Ramos (cell line): ENCODE data around the gene EXOG.

Source experiments
- in situ Hi-C: fragments of 300-500 bp; cut with MboI; formaldehyde crosslinking; loops from one replicate; pipeline ENCODE4 v1.14.3; 2022; ENCODE audit warnings: low sequenced_read_pairs; ENCODE audit not compliant: unreplicated experiment

EXOG gene

DNA sequence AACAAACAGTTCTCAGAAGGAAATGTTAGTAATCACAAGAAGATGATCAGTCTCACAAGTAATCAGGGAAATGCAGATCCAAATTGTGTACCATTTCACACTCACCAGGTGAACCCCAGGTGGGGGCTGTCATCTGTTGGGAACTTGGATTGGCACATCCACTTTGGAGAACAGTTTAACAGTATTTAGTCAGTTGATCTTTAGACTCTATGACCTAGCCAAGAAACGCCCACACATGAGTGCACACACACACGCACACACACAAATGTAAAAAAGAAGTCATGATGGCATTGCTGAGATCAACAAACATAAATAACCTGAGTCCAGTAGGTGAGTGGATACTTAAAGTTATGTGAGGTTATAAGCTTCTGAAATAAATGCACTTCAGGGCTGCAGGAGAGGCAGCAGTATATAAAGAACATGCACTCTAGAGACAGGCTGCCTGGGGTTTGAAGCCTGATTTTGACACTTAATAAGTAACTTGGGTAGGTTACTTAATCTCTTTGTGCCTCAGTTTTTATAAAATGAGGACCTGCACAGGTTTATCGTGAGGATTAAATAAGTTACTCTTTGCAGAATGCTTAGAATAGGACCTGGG, 24.8 kb upstream of the EXOG start:
- in situ Hi-C loops = loop anchor here (10.0 kb wide), 1 partner anchor 127 kb away; the partner anchor contains the start of gene XYLB

DNA sequence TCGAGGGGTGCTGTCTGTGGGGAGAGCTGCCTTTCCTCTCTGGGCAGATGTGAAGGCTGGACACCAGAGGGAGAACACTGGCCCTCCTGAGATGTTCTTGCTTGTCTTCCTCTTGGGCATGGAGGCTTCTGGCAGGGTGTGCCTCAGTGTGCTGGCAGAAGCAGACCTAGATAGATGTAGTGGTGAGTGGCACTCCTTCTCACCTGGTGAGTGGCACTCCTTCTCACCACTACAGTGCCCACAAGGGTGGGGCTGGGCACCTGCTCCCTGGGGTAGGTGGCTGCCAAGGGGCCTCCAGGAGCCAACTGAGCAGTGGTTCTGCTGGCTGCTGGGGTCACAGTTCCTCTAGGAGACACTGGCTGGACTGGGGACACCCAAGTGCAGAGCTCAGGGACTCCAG, 23.8 kb upstream of the EXOG start:
- in situ Hi-C loops = loop anchor here (10.0 kb wide), 1 partner anchor 128 kb away; the partner anchor contains the start of gene XYLB

DNA sequence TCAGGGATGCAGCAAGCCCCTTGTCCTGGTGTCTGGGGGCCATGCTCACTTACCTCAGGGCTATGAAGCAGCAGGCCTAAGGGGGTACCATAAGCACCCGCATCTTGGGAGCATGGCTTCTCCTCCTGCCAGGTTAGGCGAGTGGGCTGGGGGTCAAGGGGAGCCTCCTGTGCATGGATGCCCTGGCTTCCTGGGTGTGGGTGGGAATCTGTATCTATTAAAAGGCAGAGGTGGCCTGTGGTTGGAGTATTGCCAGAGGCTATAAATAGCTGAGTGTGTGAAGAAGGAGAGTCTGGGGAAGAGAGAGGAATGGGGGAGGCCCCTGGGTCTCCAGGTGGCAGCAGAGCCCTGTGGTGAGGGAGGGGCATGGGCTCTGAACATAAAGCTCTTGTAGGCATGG, 22.9 kb upstream of the EXOG start:
- in situ Hi-C loops = loop anchor here (10.0 kb wide), 1 partner anchor 128 kb away; the partner anchor contains the start of gene XYLB

DNA sequence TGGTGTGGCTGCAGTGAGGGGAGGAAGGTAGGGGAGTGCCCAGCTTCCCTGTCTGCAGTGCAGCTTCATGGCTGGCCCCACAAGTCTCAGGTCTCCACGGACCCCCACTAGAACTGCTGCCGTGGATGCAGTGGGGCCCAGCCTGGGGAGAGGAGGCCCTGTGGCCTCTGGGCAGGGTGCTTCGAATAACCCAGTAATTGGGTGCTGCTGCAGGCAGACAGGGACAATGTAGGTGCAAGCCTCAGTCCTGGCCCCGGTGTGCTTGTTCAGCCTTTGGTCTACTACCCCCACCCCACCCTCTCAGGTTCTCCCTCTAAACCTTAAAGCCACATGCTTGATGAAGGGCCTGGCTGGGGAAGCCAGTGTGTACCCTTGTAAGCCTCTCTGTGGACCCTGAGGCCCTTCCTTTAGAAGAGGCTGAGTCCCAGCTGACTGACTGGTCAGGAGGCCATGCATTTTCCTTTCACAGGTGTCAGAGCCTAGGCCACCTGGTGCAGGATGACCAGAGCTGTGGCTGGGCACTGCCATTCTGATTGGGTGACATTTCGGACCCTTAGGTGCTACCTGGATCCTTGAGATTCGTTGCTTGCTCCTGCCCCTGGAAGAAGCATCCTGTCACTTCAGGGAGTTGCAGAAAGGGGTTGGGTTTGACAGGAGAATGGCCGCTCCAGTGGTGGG, 21.1 kb upstream of the EXOG start:
- in situ Hi-C loops = loop anchor here (10.0 kb wide), 1 partner anchor 130 kb away; the partner anchor contains the start of gene XYLB

DNA sequence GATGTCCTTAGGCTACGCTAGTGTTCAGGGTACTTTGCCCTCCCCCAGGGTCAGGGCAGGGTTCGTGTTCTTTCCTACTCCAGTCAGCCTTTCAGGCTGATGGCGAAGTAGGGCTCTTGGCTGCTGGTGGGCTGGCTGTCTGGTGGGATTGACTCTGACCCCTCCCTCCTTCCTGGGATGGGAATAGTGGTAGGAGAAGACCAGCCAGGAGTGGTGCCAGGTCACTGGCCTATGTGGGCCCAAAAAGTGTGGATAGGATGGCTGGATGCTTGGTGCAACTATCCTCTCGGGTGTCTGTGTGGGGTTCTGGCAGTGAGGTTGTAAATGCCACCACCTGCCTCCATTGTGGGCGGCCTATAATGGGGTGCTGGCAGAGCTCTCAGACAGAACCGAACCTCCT, 20.4 kb upstream of the EXOG start:
- in situ Hi-C loops = loop anchor here (10.0 kb wide), 1 partner anchor 131 kb away; the partner anchor contains the start of gene XYLB

DNA sequence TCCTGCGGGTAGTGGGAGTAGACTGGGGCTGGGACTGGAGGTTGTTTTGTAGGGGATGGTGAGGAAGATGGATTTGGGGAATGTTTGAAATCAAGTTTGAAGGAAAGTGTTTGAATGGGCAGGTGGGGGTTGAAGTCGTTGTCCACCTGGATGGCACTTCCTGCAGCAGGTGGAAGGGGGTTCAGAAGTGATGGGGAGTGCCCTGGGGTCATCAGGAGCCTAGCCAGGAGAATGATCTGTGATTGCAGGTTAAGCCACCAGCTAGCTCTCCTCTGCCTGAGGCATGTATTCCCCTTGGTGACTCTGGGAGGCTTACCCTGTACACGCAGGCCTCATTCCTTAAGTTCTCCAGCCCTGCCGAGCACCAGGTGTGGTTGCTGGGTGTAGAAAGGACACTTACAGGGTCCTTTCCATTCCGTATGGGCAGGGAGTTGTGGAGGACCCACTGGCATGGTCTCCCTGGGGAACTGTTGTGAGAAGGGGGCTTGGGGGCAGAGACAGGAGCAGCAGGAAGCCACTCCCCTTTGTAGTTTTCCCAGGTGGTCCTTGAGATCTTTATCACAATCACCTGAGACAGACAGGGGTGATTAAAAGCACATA, 19.9 kb upstream of the EXOG start:
- in situ Hi-C loops = loop anchor here (10.0 kb wide), 1 partner anchor 131 kb away; the partner anchor contains the start of gene XYLB

DNA sequence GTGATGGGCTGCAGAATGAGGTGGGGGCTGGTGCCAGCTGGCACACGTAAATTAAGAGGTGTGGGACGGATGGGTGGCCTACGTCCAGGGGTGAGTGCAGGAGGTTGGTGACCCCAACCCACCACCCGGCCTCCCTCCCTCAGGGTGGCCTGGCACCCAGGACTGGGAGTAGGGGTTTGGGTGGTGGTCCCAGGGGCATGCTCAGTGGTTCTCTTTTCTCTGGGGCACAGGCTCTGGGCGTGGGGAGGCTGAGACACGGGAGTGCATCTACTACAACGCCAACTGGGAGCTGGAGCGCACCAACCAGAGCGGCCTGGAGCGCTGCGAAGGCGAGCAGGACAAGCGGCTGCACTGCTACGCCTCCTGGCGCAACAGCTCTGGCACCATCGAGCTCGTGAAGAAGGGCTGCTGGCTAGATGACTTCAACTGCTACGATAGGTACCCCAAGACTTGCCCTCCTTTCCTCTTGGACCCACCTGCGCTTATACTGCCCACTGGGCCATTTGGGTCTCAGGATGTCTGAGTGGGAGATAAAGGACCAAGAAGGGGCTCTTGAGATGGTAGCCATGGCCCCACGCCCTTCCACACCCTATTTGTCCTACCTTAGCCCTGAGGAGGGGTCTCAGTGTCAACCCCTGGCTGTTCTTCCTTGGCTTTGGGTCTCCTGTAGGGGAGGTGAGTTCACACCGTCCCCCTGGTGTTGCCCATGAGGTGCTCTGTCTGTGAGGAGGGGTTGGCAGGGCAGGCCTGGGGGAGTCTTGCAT, 18.9 kb upstream of the EXOG start:
- in situ Hi-C loops = loop anchor here (10.0 kb wide), 1 partner anchor 132 kb away; the partner anchor contains the start of gene XYLB

DNA sequence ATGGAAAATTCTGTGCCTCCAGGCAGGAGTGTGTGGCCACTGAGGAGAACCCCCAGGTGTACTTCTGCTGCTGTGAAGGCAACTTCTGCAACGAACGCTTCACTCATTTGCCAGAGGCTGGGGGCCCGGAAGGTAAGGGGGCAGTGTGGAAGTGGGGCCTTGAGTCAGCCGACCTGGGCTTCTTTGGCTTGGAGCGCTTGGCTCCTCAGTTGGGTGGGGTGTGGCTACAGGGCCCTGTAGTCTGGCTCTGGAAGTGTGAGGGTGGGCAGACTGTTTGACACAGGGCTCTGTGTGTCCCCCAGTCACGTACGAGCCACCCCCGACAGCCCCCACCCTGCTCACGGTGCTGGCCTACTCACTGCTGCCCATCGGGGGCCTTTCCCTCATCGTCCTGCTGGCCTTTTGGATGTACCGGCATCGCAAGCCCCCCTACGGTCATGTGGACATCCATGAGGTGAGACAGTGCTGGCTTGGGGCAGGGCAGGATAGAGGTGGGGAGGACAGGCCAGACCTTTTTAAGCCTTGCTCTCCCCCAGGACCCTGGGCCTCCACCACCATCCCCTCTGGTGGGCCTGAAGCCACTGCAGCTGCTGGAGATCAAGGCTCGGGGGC, 18.2 kb upstream of the EXOG start:
- in situ Hi-C loops = loop anchor here (10.0 kb wide), 1 partner anchor 133 kb away; the partner anchor contains the start of gene XYLB

DNA sequence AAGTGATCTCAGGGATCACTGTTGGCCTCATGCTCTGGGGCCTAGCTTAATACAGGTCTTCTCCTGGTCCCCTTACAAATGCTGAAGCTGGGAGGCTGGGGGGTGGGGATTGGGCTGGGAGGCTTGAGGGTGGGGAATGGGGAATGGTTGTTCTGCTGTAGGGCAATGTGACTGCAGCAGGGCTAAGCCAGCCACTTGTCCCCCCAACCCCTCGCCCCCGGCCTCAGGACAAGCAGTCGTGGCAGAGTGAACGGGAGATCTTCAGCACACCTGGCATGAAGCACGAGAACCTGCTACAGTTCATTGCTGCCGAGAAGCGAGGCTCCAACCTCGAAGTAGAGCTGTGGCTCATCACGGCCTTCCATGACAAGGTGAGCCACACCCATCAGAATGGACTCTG, 17.2 kb upstream of the EXOG start:
- in situ Hi-C loops = loop anchor here (10.0 kb wide), 1 partner anchor 134 kb away; the partner anchor contains the start of gene XYLB

DNA sequence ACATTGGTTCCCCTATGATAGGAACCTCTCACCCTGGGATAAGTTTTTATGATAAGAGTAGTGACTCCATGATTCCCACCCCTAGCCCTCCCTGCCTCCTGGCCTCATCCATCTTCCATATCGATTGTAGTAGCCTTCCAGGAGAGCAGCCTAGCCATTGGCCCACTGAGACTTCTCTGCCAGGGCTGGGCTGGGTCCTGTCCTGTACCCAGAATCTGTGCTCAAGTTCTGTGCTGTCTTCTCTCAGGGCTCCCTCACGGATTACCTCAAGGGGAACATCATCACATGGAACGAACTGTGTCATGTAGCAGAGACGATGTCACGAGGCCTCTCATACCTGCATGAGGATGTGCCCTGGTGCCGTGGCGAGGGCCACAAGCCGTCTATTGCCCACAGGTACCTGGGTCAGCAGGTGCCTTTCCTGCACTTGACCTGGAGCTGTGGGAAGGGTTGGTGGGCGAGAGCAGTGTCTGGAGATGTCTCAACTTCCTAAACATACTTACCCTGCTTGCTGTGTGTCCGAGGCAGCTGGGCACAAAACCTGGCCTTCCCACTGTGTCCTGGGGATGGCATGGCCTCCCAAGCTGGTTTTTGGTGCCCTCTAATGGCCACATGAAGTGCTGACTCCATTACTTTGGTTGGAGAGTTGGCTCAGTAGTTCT, 16.6 kb upstream of the EXOG start:
- in situ Hi-C loops = loop anchor here (5.0 to 10.0 kb wide), 2 partner anchors 135 to 362 kb away; partner anchors contain the start of gene XYLB

DNA sequence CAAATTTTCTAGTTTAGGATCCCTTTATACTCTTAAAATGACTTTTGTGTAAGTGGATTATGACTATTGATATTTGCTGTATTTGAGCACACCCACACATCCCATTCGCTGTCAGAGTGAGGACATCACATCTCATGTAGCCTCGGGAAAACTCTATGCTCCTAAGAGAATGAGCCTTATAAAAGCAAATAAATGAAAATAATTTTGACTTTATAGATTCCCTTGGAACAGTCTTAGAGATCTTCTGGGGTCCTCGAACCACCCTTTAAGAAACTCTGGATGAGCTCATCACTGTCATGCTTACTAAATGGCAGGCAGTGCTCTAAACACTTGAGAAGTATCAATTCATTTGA, 16.1 kb upstream of the EXOG start:
- in situ Hi-C loops = loop anchor here (5.0 kb wide), 1 partner anchor 363 kb away; no protein-coding TSS in a partner anchor

DNA sequence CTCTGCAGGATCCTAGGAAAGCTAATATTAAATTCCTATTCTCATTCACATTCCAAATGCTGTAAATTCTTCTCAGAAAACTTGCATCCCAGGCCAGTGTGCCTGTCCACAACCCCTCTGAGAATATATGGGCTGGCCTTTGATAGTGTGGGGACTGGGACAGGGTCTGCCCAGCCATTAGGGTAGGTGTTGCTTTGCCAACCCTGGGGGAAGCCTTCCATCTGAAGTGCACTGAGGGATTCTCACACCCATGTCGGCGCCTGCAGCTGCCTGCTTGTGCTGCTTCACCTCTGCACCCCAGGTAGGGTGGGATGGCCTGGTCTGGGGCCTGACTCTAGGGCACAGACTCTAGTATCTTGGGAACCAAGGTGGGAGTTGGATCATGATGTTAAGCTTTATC, 15.2 kb upstream of the EXOG start:
- in situ Hi-C loops = loop anchor here (5.0 kb wide), 1 partner anchor 364 kb away; no protein-coding TSS in a partner anchor

DNA sequence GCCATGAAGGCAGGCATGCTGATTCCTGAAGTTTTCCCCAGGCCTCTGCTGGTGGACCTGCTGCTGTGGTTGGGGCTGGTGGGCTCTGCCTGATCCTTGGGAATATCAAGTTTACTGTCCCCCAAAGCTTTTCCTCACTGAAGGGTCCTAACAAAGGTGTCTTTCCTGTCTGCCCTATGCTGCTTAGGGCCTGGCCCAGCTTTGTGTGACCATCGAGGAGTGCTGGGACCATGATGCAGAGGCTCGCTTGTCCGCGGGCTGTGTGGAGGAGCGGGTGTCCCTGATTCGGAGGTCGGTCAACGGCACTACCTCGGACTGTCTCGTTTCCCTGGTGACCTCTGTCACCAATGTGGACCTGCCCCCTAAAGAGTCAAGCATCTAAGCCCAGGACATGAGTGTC, 13.2 kb upstream of the EXOG start:
- in situ Hi-C loops = loop anchor here (5.0 kb wide), 1 partner anchor 366 kb away; no protein-coding TSS in a partner anchor

DNA sequence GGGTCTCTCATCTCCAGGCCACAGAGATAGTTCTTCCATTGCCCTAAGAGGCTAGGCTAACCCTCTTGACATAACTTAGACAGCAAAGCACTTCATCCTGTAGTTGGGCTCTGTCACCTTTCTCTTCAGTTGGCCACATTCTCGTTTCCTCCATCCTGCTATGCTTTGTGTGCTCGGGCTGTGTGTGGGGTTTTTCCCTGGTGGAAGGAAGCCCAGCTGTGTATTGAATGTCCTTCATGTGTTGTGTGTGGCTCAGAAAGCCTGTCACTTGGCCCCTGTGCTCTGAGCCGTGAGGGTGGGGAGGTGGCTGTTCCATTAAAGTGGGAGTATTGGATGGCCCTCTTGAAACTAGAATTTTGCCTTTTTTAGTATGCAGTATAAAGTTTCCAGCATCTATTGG, 8.8 kb upstream of the EXOG start:
- in situ Hi-C loops = no loop called here

DNA sequence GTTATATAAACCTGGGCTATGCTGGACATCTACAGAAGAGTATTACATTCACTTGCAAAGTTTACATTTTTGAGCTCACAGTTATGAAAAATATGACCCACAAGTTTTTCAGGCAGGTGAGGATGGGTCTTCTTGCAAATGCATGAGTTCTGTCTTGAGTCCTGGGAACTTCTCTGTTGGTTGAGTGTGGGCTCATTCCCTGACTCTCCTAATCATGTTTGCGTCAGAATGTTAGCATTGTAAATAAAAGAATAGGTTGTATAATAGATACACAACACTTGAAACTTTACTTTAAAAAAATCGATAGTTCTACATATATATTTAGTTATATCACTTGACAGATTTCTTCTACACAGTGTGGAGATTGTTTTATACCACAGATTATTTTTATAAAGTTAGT, 7.2 kb upstream of the EXOG start:
- in situ Hi-C loops = no loop called here

DNA sequence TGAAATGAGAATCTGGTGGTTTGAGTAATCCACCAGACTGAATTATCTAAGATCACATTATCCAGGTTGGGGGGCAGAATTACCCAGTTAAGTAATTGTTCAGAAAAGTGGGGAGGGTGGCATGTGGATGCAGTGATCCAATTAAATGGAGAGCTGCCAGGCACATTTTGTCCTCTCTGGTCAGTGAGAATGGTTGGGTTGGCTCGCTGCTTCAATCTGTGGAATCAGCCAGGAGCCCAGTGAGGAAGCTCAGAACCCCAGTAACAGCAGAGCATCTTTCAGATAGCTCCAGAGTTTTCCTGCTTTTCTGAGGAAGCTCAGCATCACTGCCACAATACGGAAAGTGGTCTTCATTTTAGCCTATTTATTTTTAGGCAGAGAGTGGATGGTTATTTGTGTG, 6.4 kb upstream of the EXOG start:
- in situ Hi-C loops = no loop called here

DNA sequence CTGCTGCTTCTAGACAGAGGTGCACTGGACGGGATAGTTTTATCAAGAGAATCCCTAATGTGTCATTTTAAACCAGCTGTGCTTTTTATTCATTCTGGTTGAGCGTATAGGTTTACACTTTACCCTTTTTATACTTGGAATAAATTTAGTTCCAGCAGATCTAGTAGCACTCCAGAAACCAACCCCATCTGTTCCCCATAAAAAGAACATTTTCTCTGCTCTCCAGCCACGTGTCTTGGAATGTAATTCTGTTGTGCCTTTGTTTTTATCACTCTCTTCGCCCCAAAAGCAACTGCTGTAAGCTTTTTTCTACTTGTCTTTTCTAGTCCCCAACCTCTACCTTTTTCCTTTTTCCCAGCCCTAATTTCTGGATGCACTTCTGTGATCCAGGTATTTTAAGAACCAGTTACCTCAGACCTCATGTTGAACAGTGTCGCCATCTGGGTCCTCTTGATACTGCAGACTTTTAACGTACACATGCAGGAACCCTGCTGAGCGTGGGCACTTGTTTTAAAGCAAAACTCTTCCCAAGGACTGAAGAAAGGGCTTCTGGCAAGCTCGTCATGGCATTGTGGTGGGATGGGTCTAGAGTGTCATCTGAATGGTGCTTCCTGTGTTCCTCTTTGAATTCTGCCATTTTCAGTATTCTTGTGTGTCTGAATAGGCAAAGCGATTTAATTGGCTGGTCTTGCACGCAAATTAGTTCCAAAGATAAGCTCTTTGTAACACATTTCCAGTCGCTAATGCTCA, 5.7 kb upstream of the EXOG start:
- in situ Hi-C loops = no loop called here

DNA sequence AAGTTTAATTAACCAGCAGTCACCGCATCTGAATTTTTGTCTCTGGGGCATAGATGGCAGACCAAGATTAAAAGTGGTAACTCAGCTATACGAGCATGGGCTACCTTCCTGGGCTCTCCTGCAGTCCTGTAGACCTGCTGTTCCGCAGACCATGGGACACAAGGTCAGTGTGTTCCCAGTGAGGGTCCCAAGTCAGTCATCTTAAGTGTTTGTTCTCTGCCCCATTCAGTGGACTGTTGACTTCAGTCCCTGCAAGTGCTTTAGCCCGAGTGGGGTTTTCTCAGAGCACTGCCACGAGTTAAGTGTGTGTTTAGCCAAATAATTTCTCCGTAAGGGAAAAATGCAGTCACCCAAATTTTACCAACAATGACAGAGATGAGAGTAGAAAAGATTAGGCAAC, 4.9 kb upstream of the EXOG start:
- in situ Hi-C loops = no loop called here

DNA sequence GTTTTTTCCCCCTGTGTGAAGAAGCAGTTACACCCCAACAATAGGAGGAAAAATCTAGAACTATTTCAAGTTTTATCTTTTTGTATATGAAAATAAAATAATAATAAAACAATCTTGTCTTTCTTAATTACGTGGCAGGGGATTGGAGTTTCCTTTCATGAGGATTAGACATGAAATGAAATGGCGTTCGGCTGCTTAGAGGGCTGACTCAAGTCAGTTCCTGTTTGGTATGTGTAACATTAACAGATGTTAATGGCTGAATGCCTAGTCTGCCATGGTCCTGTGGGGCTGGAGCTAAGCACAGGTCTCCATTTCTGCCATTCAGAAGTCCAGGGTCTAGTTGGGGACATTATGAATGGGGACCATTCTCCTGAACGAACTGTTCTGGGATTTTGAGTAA, 3.1 kb upstream of the EXOG start:
- in situ Hi-C loops = no loop called here
